ENCODE data around the gene ANKRD6.

Gene ANKRD6

GRCh38 chr6:89464295-89464694 lies 31.3 kb downstream of the ANKRD6 start:
- no peak for DNase-seq

GRCh38 chr6:89467437-89467836 lies 34.5 kb downstream of the ANKRD6 start:
- no peak for DNase-seq

- DNase-seq = no peak
Observed at GRCh38 chr6:89468998-89469397, 36.0 kb downstream of the ANKRD6 start.

GRCh38 chr6:89471287-89471867 lies 38.4 kb downstream of the ANKRD6 start:
- no peak for DNase-seq

- DNase-seq = no peak
Observed at GRCh38 chr6:89475101-89475500, 42.1 kb downstream of the ANKRD6 start.

GRCh38 chr6:89475634-89476033 lies 42.7 kb downstream of the ANKRD6 start:
- no peak for DNase-seq

- DNase-seq = no peak
Observed at GRCh38 chr6:89479897-89480296, 46.9 kb downstream of the ANKRD6 start.

GRCh38 chr6:89481695-89482094 lies 48.7 kb downstream of the ANKRD6 start:
- no peak for DNase-seq

- DNase-seq = no peak
Observed at GRCh38 chr6:89482126-89482525, 49.2 kb downstream of the ANKRD6 start.

GRCh38 chr6:89483111-89483720 lies 50.3 kb downstream of the ANKRD6 start:
- DNase-seq = peak in 4 of 51 donors; percentile 3 to 37 (median 6)

GRCh38 chr6:89485320-89485719 lies 52.4 kb downstream of the ANKRD6 start:
- no peak for DNase-seq

- no peak for DNase-seq
Observed at GRCh38 chr6:89487864-89488263, 54.9 kb downstream of the ANKRD6 start.

GRCh38 chr6:89488438-89488837 lies 55.5 kb downstream of the ANKRD6 start:
- DNase-seq = no peak

GRCh38 chr6:89489078-89489477 lies 56.1 kb downstream of the ANKRD6 start:
- DNase-seq = peak in 2 of 51 donors; percentile 3

- no peak for DNase-seq
Observed at GRCh38 chr6:89492025-89492640, 59.2 kb downstream of the ANKRD6 start.

GRCh38 chr6:89494131-89494793 lies 61.3 kb downstream of the ANKRD6 start:
- no peak for DNase-seq

- DNase-seq = no peak
Observed at GRCh38 chr6:89495961-89496535, 63.1 kb downstream of the ANKRD6 start.

- no peak for DNase-seq
Observed at GRCh38 chr6:89500611-89501010, 67.7 kb downstream of the ANKRD6 start.

GRCh38 chr6:89501222-89501621 lies 68.3 kb downstream of the ANKRD6 start:
- DNase-seq = no peak

GRCh38 chr6:89501753-89502152 lies 68.8 kb downstream of the ANKRD6 start:
- DNase-seq = no peak

GRCh38 chr6:89503641-89504040 lies 70.7 kb downstream of the ANKRD6 start:
- no peak for DNase-seq

GRCh38 chr6:89505847-89506246 lies 72.9 kb downstream of the ANKRD6 start:
- DNase-seq = no peak

All from hypothalamus (tissue), 51 donors.